ENCODE results near the gene DGCR2.

GRCh38 chr22:19060356-19061009, 61.7 kb downstream of the DGCR2 start:
- TF ChIP-seq EP300 (IDR thresholded peaks at IDR 0.05; ENCODE audit: borderline replicate concordance) (no peak), REST (IDR thresholded peaks at IDR 0.05; ENCODE audit: low read depth) (no peak), YY1 (IDR thresholded peaks at IDR 0.05; ENCODE audit: low read depth) (no peak), EGR1 (IDR thresholded peaks at IDR 0.05) (no peak), TAF1 (IDR thresholded peaks at IDR 0.05; ENCODE audit: low read depth) (no peak), ZBTB7A (IDR thresholded peaks at IDR 0.05; ENCODE audit: low read depth) (no peak), MAX (IDR thresholded peaks at IDR 0.05) (no peak), FOXM1 (IDR thresholded peaks at IDR 0.05; ENCODE audit: borderline replicate concordance, low read depth) (no peak), TCF12 (IDR thresholded peaks at IDR 0.05; ENCODE audit: low read depth) (no peak), TEAD4 (IDR thresholded peaks at IDR 0.05) (no peak), RAD21 (IDR thresholded peaks at IDR 0.05; ENCODE audit: low read depth) (no peak), CEBPB (IDR thresholded peaks at IDR 0.05) (no peak)
